Endothelial cell of umbilical vein (primary cell): ENCODE results near the gene CLDN6. TPM values are rescaled to one million over a fixed set of nuclear protein-coding genes. Genes with fewer than 3 reads are reported as not detected.

ENCODE experiments used
- BruUV-seq: library from RNA; stranded (reverse); fragments of 400-500 nt; replicated peaks from 2 replicates; lab custom pipeline; 2021; lab: Mats Ljungman, UMichigan
- CTCF ChIA-PET: fragments of 300-600, 350-600 bp; sonication (Branson Sonifier 250); formaldehyde crosslinking; loops from one replicate; lab custom pipeline; 2021; ENCODE audit warnings: antibody characterized with exemption, inconsistent platforms; lab: Charles Lee
- POLR2A ChIA-PET: fragments of 300-600, 350-600 bp; sonication (Branson Sonifier 250); formaldehyde crosslinking; loops from one replicate; lab custom pipeline; 2021; ENCODE audit warnings: antibody characterized with exemption, inconsistent platforms; lab: Charles Lee
- DNase-seq: peaks from one replicate; pipeline ENCODE4 v3.0.0-alpha.2; 2011; ENCODE audit warnings: low read depth, low spot score
- FAIRE-seq: peaks from 2 replicates; lab custom pipeline; 2011; peaks lifted over from hg19 to GRCh38; lab: Jason Lieb, UNC
- H2AFZ ChIP-seq: 2 replicates; pipeline ENCODE4 v1.6.0; 2012; ENCODE audit warnings: low read depth, low read length, control low read depth, inconsistent platforms
- H3K27ac ChIP-seq: 2 replicates; pipeline ENCODE4 v1.5.1; 2011; ENCODE audit warnings: low read depth, mild to moderate bottlenecking, control low read depth, low read length, moderate library complexity; ENCODE audit not compliant: insufficient read depth
- H3K27me3 ChIP-seq, 2 experiments: 2 replicates each; pipeline versions ENCODE4 v1.6.0 to v1.6.1; 2011; ENCODE audit warnings: low read length in 2 of 2, mixed read lengths in 1 of 2; ENCODE audit not compliant: control insufficient read depth in 2 of 2, insufficient read depth in 2 of 2
- H3K36me3 ChIP-seq, 2 experiments: 2 replicates in 1 of 2; 3 replicates in 1 of 2; pipeline ENCODE4 v1.5.1; 2011; ENCODE audit warnings: low read length in 2 of 2, mild to moderate bottlenecking in 1 of 2, moderate library complexity in 1 of 2; ENCODE audit not compliant: control insufficient read depth in 2 of 2, insufficient read depth in 2 of 2; ENCODE audit errors: extremely low read depth in 1 of 2
- H3K4me1 ChIP-seq: 3 replicates; pipeline ENCODE4 v1.5.1; 2011; ENCODE audit warnings: mild to moderate bottlenecking, low read length; ENCODE audit not compliant: control insufficient read depth, insufficient read depth; ENCODE audit errors: extremely low read depth
- H3K4me2 ChIP-seq: 2 replicates; pipeline ENCODE4 v1.6.1; 2011; ENCODE audit warnings: low read length, control low read depth, mixed read lengths; ENCODE audit not compliant: insufficient read depth
- H3K4me3 ChIP-seq, 3 experiments: fragments of 200-600 bp in 1 of 3; sonication (generic), shearing (Covaris generic) in 1 of 3; replicated peaks in 1 of 3; 2 replicates each; pipeline ENCODE4 v1.5.1; 2011 to 2016; ENCODE audit warnings: control low read depth in 3 of 3, low read length in 3 of 3, mild to moderate bottlenecking in 2 of 3, inconsistent platforms in 1 of 3, low read depth in 1 of 3, moderate library complexity in 1 of 3; ENCODE audit not compliant: insufficient read depth in 1 of 3
- H3K79me2 ChIP-seq: 2 replicates; pipeline ENCODE4 v1.6.0; 2012; ENCODE audit warnings: low read length, inconsistent platforms; ENCODE audit not compliant: control insufficient read depth, insufficient read depth
- H3K9ac ChIP-seq: replicated peaks from 2 replicates; pipeline ENCODE3; 2011; ENCODE audit warnings: low read length, control low read depth; ENCODE audit not compliant: insufficient read depth; ENCODE audit errors: extremely low read depth
- H3K9me1 ChIP-seq: replicated peaks from 3 replicates; pipeline ENCODE4 v1.6.0; 2011; ENCODE audit warnings: mild to moderate bottlenecking, low read length; ENCODE audit not compliant: control insufficient read depth, insufficient read depth; ENCODE audit errors: extremely low read depth
- H3K9me3 ChIP-seq: replicated peaks from 2 replicates; pipeline ENCODE4 v1.5.1; 2012; ENCODE audit warnings: low read length, inconsistent platforms; ENCODE audit not compliant: control insufficient read depth, insufficient read depth
- H4K20me1 ChIP-seq: replicated peaks from 2 replicates; pipeline ENCODE3; 2011; ENCODE audit warnings: mild to moderate bottlenecking, low read length; ENCODE audit not compliant: control insufficient read depth, insufficient read depth; ENCODE audit errors: extremely low read depth
- CTCF ChIP-seq, 2 donors: IDR thresholded peaks; 1 replicate in 1 of 2; 2 replicates in 1 of 2; pipeline ENCODE4 v1.5.1; 2011; ENCODE audit warnings: low read length in 2 of 2, mild to moderate bottlenecking in 2 of 2, moderate library complexity in 2 of 2, control low read depth in 1 of 2, inconsistent platforms in 1 of 2, low read depth in 1 of 2; ENCODE audit not compliant: insufficient read depth in 1 of 2; ENCODE audit errors: extremely low read depth in 1 of 2
- JUN ChIP-seq: IDR thresholded peaks from 2 replicates; pipeline ENCODE4 v1.6.1; 2011; ENCODE audit warnings: borderline replicate concordance, low read depth; ENCODE audit not compliant: insufficient read length, insufficient read depth
- POLR2A ChIP-seq: IDR thresholded peaks from 2 replicates; pipeline ENCODE4 v1.6.1; 2012; ENCODE audit warnings: low read depth, mild to moderate bottlenecking, control low read depth, low read length
- dilution Hi-C: fragments of 300-500 bp; cut with MboI; formaldehyde crosslinking; loops from one replicate; pipeline ENCODE4 v1.15.0; 2019; ENCODE audit warnings: low sequenced_read_pairs; ENCODE audit not compliant: extremely low pct_ligation_motif_present
- intact Hi-C: fragments of 100-400 bp; cut with micrococcal nuclease; formaldehyde crosslinking; loops from one replicate; pipeline ENCODE4 v1.10.0; 2022
- polyA plus RNA-seq, 4 experiments: library from polyadenylated mRNA; depleted of rRNA in 3 of 4; stranded (reverse) in 3 of 4; unstranded in 1 of 4; fragments of >200 nt; gene quantifications; 2 replicates each; pipeline versions ENCODE4 v1.2.1 to v1.2.3, GENCODE V29; 2011 to 2012; ENCODE audit warnings: missing spikeins in 1 of 4
- total RNA-seq: library from RNA; stranded (reverse); gene quantifications from 2 replicates; pipeline ENCODE4 v1.2.3, GENCODE V29; 2021

The CLDN6 gene
- total and polyA plus RNA-seq, 2 donors (not counting 3 experiments of a cell fraction or from before 2014, with no cell fraction given): 0.28 TPM; not detected in 1

- H3K4me1 ChIP-seq: peaks cover 11% of the 10 kb centered on the region
- no peaks in the 10 kb centered on the region for H3K9me3 ChIP-seq
- H3K9ac ChIP-seq: peak overlapping the region; percentile 42
- H3K4me3 ChIP-seq: no peak overlapping the region
- CTCF ChIA-PET: interaction anchor here (0.7 to 2.9 kb wide), 31 partner anchors 16 to 112 kb away, joined by 3 to 113 read pairs (median 7); partner anchors contain the start of genes TNFRSF12A, ZNF205, ZNF213 and ZSCAN10
- H3K79me2 ChIP-seq: no peaks in the 10 kb centered on the region
- no peaks in the 10 kb centered on the region for H3K36me3 ChIP-seq
- POLR2A ChIA-PET: interaction anchor here (2.1 kb wide), 1 partner anchor 70 kb away, joined by 5 read pairs; no protein-coding TSS in a partner anchor
- TSS peak; percentile 54 for BruUV-seq
- peak overlapping the region; percentile 48 for H2AFZ ChIP-seq
- no peaks in the 10 kb centered on the region for H3K9me1 ChIP-seq
- DNase-seq (no peak), FAIRE-seq (no peak)
- intact Hi-C loops (loop anchor here (1.0 to 2.0 kb wide), 7 partner anchors 28 to 70 kb away; no protein-coding TSS in a partner anchor), dilution Hi-C loops (no loop called here)
- peak overlapping the region; percentile 58 for H3K27ac ChIP-seq
- TF ChIP-seq CTCF (IDR thresholded peaks at IDR 0.05; ENCODE audit: extremely low read depth in 1 of 2, insufficient read depth in 1 of 2, low read depth in 1 of 2, low read length in 2 of 2): no peak
- no peak for TF ChIP-seq POLR2A
- no peak for TF ChIP-seq JUN
- H4K20me1 ChIP-seq: no peaks in the 10 kb centered on the region
- peak overlapping the region; percentile 15 for H3K4me2 ChIP-seq
- H3K27me3 ChIP-seq: no peaks in the 10 kb centered on the region
These were observed 41.8 kb upstream of the CLDN6 start for GRCh38 chr16:3059723-3060242.
